ENCODE measurements around the gene CHI3L1.

The CHI3L1 gene

GRCh38 chr1:203180611-203181330 is 5.7 kb downstream of the CHI3L1 start:
- no peak for FAIRE-seq

- no peak for FAIRE-seq
These were observed 6.9 kb downstream of the CHI3L1 start for GRCh38 chr1:203179667-203180005.

GRCh38 chr1:203178821-203179666 is 7.5 kb downstream of the CHI3L1 start:
- no peak for FAIRE-seq

- no peak for FAIRE-seq
These were observed 8.4 kb downstream of the CHI3L1 start for GRCh38 chr1:203178083-203178482.

- no peak for FAIRE-seq
These were observed 8.9 kb downstream of the CHI3L1 start for GRCh38 chr1:203177470-203178039.

GRCh38 chr1:203177036-203177405 is 9.5 kb downstream of the CHI3L1 start:
- FAIRE-seq: no peak

GRCh38 chr1:203176273-203177035 is 10.1 kb downstream of the CHI3L1 start:
- no peak for FAIRE-seq

- no peak for FAIRE-seq
These were observed 10.7 kb downstream of the CHI3L1 start for GRCh38 chr1:203175827-203176241.

GRCh38 chr1:203175237-203175826 is 11.2 kb downstream of the CHI3L1 start, which contains the start of gene MYBPH:
Gene MYBPH, minus strand, starts transcription at chr1:203175826. Its CDS starts 71 bp downstream, at chr1:203175755.
- no peak for FAIRE-seq

- FAIRE-seq: no peak
These were observed 12.0 kb downstream of the CHI3L1 start for GRCh38 chr1:203174324-203174985.

GRCh38 chr1:203173566-203173965 is 12.9 kb downstream of the CHI3L1 start:
- no peak for FAIRE-seq

GRCh38 chr1:203173011-203173555 is 13.4 kb downstream of the CHI3L1 start:
- FAIRE-seq: no peak

- no peak for FAIRE-seq
These were observed 14.1 kb downstream of the CHI3L1 start for GRCh38 chr1:203172184-203173010.

GRCh38 chr1:203171341-203172183 is 14.9 kb downstream of the CHI3L1 start:
- FAIRE-seq: no peak

- no peak for FAIRE-seq
These were observed 15.7 kb downstream of the CHI3L1 start for GRCh38 chr1:203170625-203171330.

- FAIRE-seq: no peak
These were observed 16.6 kb downstream of the CHI3L1 start for GRCh38 chr1:203169770-203170520.

- FAIRE-seq: no peak
These were observed 17.5 kb downstream of the CHI3L1 start for GRCh38 chr1:203168991-203169390.

- no peak for FAIRE-seq
These were observed 18.2 kb downstream of the CHI3L1 start for GRCh38 chr1:203168256-203168786.
